Activated CD8-positive, alpha-beta memory T cell treated with anti-CD3 and anti-CD28 coated beads, Interleukin-2, amount 50 U/mL, for 24 hours (primary cell): ENCODE data around the gene OR6B1.
"Not testable (repeated sequence)": the region's sequence is repeated elsewhere in the genome, so short reads cannot be mapped to it uniquely, and the experiment has no call there.

Experiments
- DNase-seq: peaks from one replicate; pipeline ENCODE4 v3.0.0-alpha.2; 2020; ENCODE audit errors: extremely low read depth

Gene OR6B1

GRCh38 chr7:144038887-144039286, 38.8 kb downstream of the OR6B1 start:
- no peak for DNase-seq

- no peak for DNase-seq
These were observed 48.5 kb downstream of the OR6B1 start, which contains the start of gene OR2A5 for GRCh38 chr7:144048648-144049047. Gene OR2A5, plus strand, starts transcription at chr7:144048948. Its CDS starts 1,454 bp downstream, at chr7:144050402.

- DNase-seq, result no peak
These were observed 49.4 kb downstream of the OR6B1 start for GRCh38 chr7:144049491-144049890.

- DNase-seq, result no peak
These were observed 50.0 kb downstream of the OR6B1 start for GRCh38 chr7:144050093-144050492.

- not testable (repeated sequence) for DNase-seq
These were observed 50.8 kb downstream of the OR6B1 start for GRCh38 chr7:144050884-144051283.

GRCh38 chr7:144057954-144058353, 57.8 kb downstream of the OR6B1 start:
- DNase-seq, result no peak
